NCI-H2107 (cell line): ENCODE results near the gene TSPAN17.
"Not testable (repeated sequence)": the region's sequence is repeated elsewhere in the genome, so short reads cannot be mapped to it uniquely, and the experiment has no call there.

Experiments used
- DNase-seq: peaks from one replicate; lab custom pipeline; 2025; lab: John Stamatoyannopoulos, UW

TSPAN17 gene

GRCh38 chr5:176680226-176680563 lies 32.9 kb downstream of the TSPAN17 start:
- DNase-seq, result no peak

- DNase-seq, result no peak
Observed at GRCh38 chr5:176682016-176682531, 34.8 kb downstream of the TSPAN17 start.

- no peak for DNase-seq
Observed at GRCh38 chr5:176685010-176685409, 37.7 kb downstream of the TSPAN17 start.

DNA sequence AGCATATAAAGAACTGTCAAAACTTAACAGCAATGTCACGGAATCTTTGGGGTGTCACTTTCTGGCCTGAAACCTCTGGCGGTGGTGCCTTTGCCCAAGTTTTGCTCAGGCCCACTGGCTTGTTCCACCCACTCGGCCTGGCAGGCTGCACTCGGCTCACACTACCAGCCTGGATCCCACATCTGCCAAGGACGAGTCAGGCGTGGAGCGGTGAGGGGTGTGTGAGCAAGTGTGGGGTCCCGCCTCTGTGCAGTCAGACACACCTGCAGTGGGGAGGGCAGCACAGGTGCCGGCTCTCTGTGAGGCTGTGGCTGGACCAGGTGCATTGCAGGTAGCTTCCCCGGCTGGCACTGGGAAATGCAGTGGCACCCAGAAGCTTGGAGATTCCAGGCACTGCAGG lies 40.0 kb downstream of the TSPAN17 start:
- no peak for DNase-seq

GRCh38 chr5:176687881-176688280 lies 40.6 kb downstream of the TSPAN17 start:
- no peak for DNase-seq

- DNase-seq, result no peak
Observed at GRCh38 chr5:176690911-176691310, 43.6 kb downstream of the TSPAN17 start.

DNA sequence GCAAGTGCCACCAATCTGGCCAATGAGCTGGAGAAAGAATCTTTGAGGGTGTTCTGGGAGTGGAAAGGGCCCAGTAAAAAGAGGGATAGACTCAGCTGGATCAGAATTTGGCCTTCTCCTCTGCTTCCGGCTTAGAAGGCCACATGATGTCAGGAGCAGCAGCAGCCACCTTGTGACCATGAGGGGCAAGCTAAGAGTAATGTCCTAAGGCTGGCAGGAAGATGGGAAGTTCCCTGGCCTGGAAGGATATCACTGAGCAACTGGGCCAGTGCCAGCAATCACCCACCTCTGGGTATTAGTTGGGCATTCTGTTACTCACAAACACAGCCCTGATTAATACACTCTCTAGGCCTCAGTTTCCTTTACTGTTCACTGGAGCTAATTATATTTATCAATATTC lies 44.2 kb downstream of the TSPAN17 start:
- no peak for DNase-seq

DNA sequence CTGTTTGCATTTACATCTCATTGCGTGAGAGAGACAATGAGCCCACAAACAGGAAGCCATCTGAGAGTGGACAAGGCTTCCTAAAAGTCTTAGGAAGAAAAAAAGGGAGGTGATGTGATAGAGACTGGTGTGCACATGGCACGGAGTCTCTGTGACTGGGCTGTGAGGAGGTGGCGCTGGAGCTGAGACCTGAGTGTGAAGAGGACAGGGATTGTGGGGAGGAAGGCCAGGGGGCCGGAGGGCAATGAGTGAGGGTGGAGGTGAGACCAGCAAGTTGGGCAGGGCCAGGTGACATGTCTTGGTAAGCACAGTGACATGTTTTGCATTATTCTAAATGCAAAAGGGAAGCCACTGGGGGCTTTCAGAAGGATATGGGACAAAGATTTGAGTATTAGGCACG lies 45.0 kb downstream of the TSPAN17 start:
- no peak for DNase-seq

- DNase-seq, result no peak
Observed at GRCh38 chr5:176692839-176693476, 45.7 kb downstream of the TSPAN17 start.

GRCh38 chr5:176693477-176693851 lies 46.2 kb downstream of the TSPAN17 start:
- DNase-seq, result no peak

DNA sequence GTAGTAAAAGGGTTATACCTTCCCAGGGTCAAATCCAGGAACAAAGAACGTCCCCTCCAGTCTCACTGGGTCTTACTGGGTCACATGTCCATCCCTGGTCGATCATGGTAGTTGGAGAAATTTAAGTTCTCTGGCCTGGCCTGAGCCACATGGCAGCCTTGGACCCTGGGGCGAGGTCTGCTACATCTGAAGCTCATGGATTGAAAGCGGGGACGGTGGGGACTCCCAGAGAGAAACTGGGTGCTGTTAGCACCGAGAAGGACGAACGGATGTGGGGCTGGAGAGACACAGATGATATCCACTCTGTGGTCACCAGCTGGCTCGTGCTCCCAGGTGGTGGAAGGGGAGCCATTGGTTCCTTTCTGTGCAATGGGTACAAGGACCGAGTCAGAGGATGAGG lies 46.9 kb downstream of the TSPAN17 start:
- DNase-seq, result no peak

GRCh38 chr5:176694631-176695030 lies 47.3 kb downstream of the TSPAN17 start:
- no peak for DNase-seq

- DNase-seq, result no peak
Observed at GRCh38 chr5:176695073-176695472, 47.8 kb downstream of the TSPAN17 start.

- DNase-seq, result no peak
Observed at GRCh38 chr5:176697267-176697933, 50.1 kb downstream of the TSPAN17 start.

GRCh38 chr5:176697934-176698538 lies 50.8 kb downstream of the TSPAN17 start:
- DNase-seq, result peak; percentile 35

DNA sequence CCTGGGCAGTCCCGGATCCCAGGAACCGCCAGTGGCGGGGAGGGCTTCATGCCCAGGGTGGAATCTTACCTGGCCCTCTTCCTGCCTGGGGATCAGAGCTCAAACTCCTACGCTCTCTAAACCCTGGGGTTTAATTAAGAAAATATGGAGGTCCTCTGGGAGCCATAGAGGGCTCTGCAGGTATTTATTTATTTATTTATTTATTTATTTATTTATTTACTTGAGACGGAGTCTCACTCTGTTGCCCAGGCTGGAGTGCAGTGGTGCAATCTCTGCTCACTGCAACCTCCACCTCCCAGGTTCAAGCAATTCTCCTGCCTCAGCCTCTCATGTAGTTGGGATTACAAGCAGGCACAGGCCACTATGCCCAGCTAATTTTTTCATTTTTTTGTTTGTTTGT lies 52.2 kb downstream of the TSPAN17 start:
- not testable (repeated sequence) for DNase-seq

GRCh38 chr5:176700239-176700847 lies 53.1 kb downstream of the TSPAN17 start:
- no peak for DNase-seq

DNA sequence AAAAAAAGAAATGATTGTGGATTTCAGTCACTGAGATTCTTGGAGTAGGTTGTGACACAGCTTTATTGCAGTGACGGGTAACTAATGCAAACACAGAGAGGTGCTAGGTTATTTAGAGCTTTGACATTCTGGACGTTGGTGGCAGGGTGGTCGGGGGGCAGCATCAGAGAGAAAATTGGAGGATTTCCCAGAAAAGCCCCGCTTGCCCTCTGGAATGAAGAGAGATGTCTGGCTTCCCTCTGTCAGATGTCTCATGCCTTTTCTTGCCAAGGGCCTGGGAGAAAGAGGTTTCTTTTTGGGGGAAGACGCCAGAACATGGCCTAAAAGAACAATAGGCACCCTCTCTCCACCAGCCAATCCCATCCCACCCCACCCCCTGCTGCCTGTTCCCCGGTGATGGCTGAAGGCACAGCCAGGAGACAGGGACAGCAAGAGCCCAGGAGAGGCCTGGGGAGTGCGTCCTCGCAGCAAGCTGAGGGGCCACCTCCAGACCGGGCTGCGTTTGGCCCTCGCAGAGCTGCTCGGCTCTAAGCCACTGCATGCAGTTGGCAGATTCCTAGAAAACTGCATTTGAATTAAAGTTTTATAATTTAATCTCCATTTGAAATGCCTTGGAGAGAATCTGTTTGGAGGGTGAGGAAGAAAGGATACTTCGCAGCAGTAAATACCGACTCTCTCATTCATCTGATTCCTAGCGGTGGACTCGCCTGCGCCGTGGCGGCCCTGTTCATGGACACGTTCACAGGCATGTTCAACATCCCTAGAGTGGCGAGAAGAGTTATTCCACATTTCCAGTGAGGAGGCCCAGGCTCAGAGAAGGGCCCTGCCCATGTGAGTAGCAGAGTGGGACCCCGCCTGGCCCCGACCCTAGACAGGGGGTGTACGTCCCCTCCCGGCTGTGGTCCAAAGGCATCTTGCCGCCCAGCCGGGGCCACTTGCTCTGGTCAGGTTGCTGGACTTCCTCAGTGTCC lies 55.7 kb downstream of the TSPAN17 start:
- no peak for DNase-seq

GRCh38 chr5:176703857-176704256 lies 56.6 kb downstream of the TSPAN17 start:
- no peak for DNase-seq

- DNase-seq, result no peak
Observed at GRCh38 chr5:176704355-176704754, 57.1 kb downstream of the TSPAN17 start.

DNA sequence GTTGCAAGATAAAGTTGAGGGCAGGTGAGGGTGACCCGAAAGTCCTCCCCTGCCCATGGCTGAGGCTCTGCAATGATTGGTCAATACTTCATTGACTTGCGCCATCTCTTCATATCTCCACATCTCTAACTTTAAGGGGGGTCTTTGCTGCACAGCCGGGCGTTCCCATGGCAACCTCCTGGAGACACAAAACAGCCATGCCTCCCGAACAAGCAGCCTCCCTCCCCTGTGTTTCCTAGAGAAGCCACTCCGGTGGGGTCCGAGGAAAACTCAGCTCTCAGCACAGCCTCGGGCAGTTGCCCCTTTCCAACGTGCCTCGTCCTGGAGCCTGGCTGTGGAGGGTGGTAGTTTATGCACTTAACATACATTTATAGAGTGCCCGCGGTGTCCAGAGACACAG lies 57.5 kb downstream of the TSPAN17 start:
- DNase-seq, result no peak
